ACHN (cell line): ENCODE results near the gene ATG5.
"Not testable (repeated sequence)": the region's sequence is repeated elsewhere in the genome, so short reads cannot be mapped to it uniquely, and the experiment has no call there.

ENCODE experiments used
- DNase-seq: peaks from one replicate; pipeline ENCODE4 v3.0.0-alpha.2; 2015
- in situ Hi-C: cut with HindIII; loops from 2 replicates; pipeline ENCODE4 v1.10.0; 2017; ENCODE audit warnings: low sequenced_read_pairs, low pct_ligation_motif_present, low pct_unique_long_range_greater_than_20kb

Gene ATG5

DNA sequence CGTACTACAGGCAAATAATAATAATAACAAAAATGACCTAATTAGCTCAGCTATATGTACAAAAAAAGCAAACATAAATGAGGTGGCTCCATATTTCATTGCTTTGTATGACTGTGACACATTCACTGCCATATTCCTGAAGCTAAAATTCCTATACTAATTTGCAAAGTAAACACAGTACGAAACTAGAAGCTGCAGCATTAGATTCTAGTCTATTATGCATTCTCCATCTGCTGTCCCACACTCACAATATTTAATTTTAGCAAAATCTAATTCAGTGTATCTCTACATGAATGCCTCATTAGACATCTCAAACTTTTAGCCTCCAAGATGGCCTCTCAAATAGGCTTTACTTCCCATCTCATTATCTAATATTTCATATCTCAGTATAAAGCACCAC is 55.1 kb downstream of the ATG5 start:
- in situ Hi-C loops, result no loop called here
- DNase-seq, result no peak

DNA sequence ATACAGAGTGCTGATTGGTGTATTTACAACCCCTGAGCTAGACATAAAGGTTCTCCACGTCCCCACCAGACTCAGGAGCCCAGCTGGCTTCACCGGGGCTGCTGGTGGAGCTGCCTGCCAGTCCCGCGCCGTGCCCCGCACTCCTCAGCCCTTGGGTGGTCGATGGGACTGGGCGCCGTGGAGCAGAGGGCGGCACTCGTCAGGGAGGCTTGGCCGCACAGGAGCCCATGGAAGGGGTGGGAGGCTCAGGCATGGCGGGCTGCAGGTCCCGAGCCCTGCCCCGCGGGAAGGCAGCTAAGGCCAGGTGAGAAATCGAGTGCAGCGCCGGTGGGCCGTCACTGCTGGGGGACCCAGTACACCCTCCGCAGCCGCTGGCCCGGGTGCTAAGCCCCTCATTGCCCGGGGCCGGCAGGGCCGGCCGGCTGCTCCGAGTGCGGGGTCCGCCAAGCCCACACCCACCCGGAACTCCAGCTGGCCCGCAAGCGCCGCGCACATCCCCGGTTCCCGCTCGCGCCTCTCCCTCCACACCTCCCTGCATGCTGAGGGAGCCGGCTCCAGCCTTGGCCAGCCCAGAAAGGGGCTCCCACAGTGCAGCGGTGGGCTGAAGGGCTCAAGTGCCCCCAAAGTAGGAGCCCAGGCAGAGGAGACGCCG is 56.2 kb downstream of the ATG5 start:
- in situ Hi-C loops, DNase-seq: not testable (repeated sequence)

DNA sequence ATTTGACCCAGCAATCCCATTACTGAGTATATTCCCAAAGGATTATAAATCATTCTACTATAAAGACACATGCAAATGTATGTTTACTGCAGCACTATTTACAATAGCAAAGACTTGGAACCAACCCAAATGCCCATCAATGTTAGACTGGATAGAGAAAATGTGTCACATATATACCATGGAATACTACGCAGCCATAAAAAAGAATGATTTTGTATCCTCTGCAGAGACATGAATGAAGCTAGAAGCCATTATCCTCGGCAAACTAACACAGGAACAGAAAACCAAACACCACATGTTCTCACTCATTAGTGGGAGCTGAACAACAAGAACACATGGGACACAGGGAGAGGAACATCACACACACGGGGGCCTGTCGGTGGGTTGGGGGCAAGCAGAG is 57.1 kb downstream of the ATG5 start:
- in situ Hi-C loops, DNase-seq: not testable (repeated sequence)

DNA sequence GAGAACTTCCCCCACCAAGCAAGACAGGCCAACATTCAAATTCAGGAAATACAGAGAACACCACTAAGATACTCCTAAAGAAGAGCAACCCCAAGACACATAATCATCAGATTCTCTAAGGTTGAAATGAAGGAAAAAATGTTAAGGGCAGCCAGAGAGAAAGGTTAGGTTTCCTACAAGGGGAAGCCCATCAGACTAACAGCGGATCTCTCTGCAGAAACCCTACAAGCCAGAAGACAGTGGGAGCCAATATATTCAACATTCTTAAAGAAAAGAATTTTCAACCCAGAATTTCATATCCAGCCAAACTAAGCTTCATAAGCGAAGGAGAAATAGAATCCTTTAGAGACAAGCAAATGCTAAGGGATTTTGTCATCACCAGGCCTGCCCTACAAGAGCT is 61.1 kb downstream of the ATG5 start:
- in situ Hi-C loops, DNase-seq: not testable (repeated sequence)

DNA sequence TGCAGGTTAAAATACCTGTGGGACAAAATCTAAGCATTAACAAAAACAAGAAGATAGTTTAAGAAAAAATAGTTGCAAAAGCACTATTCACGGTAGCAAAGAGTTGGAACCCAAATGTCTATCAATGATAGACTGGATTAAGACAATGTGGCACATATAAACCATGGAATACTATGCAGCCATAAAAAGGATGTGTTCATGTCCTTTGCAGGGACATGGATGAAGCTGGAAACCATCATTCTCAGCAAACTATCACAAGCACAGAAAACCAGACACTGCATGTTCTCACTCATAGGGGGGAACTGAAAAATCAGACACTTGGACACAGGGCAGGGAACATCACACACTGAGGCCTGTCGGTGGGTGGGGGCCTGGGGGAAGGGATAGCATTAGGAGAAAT is 65.8 kb downstream of the ATG5 start:
- DNase-seq, in situ Hi-C loops: not testable (repeated sequence)

DNA sequence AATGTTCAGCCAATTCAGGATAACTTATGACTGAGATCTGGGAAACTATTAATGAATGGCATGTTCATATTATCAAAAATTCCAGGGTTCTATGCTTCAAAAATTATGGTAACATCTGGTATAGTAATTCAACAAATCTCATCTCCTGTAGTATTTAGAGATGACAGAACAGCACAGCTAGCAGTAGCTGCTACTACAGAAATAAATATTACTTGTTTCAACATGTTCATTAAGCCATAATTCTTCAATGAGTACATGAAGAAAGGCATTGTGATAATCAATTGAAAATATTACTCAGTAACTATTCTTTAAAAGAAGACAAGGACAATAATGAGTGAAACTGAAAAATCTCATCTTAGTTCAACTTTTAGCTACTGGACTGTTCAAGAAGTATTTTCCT is 66.8 kb downstream of the ATG5 start:
- in situ Hi-C loops, result no loop called here
- DNase-seq, result no peak

DNA sequence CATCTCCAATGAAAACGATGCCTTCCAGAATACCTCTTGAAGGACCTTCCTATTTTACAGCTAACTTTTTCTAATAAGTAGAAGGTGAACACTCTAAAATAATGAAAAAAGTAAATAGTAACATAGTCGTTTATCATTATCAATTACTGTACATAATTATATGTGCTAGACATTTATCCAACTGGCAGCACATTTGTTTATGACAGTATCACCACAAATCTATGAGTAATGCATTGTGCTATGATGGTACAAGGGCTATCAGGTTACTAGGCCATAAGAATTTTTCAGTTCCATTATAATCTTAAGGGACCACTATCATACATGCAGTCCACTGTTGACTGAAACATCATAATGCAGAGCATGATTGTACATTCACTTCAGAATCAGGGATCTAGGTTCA is 68.4 kb downstream of the ATG5 start:
- DNase-seq, result peak; percentile 8
- in situ Hi-C loops, result no loop called here

DNA sequence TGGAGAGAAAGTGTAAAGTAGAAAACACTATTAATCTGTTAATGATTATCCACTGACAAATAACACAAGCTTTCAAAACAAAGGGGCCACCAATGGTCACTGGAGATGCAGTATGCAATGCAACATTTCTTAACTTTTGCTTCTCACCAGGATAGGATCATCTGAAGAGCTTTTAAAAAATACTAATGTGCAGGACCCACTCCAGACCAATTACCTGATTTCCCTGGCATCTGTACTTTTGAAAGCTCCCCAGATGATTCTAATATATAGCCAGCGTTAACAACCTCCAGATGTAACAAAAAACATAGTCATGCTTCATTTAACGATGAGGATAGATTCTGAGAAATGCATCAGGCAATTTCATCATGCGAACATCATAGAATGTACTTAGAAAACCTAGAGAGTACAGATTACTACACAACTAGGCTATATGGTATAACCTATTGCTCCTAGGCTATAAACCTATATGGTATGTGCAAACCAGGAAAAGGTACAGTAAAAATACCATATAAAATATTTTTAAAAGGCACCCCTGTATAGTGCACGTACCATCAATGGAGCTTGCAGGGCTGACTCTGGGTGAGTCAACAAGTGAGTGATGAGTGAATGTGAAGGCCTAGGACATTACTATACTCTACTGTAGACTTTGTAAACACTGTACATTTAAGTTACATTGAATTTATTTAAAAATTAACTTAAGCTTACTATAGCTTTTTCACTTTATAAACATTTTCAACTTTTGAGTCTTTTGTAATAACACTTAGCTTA is 69.2 kb downstream of the ATG5 start:
- in situ Hi-C loops, result no loop called here
- peak; percentile 32 for DNase-seq

DNA sequence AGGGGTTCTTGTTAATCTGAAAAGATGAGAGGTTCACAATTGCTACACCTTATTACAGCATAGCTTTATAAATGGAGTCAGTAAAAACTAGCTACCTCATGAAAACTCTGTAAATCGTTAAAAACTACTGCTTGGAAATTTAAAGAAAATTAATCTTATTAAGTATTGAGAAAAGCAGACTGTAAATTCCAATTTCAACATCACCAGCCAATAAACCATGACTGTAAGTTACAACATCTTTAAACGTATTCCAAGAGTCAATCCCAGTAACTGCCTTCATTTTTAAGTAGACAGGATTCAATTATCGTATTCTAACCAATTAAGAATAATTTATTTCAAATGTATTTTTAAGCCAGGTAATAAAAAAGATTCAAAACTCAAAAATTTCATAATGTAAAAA is 70.3 kb downstream of the ATG5 start:
- in situ Hi-C loops, result no loop called here

DNA sequence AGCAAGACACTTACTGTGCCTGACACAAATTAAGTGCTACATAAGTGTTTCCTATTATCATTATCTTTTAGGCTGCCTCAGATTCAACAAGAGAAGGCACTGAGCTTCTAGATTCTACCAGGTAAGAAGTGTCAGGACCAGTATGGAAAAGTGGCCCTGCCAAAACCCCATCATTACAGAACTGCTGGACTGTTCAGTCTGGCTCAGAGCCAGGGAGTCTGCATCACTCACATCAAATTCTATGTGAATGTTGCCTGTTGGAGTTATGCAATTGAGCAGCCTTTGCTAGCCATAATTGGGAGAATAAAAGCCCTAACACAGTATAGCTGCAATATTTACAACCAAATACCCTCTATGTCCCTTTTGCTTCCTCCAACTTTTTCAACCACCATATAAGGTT is 70.9 kb downstream of the ATG5 start:
- peak; percentile 68 for DNase-seq
- in situ Hi-C loops, result no loop called here

More for the DNA sequence above, 70.3 kb downstream of the ATG5 start:
- DNase-seq, result no peak

DNA sequence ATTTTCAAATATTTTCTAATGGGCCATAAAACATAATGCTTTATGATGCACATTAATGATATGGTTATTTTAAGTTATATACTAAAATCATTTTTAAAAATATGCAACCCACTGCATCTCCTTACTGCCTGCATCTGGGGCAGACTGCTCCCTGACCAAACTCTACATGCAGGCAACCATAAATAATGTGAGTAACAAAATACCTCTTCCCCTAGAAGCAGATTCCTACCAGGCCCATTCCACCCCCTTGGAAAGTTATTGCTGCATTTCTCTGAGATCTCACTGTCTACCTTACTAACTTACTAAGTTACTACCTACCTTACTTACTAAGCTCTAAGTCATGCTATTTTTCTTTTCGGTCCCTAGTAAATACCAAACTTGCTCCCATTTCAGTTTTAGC is 71.8 kb downstream of the ATG5 start:
- in situ Hi-C loops, result no loop called here
- peak; percentile 33 for DNase-seq

DNA sequence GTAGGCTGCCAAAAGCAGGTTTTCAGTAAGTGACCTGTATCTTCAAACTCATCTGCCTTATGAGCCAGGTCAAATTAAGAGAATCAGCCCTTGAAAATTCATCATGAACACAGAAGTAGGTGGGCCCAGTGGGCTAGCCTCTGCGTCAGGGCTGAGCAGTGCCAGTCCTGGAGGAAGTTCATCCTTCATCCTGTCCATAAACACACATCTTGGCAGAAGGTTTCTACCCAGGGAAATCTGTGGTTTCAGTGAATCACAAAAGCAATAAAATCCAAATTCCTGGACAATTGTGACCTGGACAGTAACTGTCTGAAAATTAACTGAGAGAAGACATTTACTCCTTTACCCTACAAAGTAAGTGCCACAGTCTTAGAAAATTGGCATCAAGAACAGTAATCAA is 72.4 kb downstream of the ATG5 start:
- DNase-seq, result peak; percentile 78
- in situ Hi-C loops, result no loop called here

DNA sequence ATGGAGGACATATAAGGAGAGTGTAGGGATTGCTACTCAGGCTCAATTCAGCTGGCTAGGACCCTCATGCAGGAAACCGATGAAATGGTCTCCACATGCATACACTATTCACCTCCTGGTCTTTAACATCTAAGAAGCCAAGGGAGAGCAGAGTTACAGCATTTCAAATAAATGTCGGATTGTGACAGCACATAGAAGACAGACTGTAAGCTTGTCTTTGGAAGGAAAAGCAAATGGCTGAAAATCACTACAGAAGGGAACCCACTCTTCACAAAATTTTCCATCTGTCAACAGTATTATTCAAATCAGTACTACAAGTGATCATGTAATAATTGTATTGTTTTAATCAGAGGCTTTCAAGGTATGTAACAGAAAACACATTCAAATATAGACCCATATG is 72.9 kb downstream of the ATG5 start:
- DNase-seq, result no peak
- in situ Hi-C loops, result no loop called here

DNA sequence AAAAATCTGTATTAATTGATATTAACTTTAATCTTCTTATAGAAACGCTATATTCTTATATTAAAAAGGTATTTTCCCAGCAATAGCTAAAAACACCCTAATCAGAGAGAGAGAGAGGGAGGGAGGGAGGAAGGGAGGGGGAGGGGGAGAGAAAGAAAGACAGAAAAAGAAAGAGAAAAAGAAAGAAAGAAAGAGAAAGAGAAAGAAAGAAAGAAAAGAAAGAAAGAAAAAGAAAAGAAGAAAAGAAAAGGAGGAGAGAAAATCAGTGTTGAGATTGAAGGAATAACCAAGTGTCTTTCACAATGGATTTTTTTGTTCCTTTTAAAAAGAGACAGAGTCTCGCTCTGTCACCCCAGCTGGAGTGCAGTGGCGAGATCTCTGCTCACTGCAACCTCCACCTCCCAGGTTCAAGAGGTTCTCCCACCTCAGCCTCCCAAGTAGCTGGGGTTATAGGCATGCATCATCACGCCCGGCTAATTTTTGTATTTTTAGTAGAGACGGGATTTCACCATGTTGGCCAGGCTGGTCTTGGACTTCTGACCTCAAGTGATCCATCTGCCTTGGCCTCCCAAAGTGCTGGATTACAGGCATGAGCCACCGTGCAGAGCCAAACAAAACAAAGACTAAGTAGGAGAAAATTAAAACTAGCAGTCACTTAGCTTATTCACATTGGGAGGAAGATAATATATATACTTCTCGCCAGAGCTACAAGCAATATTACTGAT is 73.9 kb downstream of the ATG5 start:
- in situ Hi-C loops, DNase-seq: not testable (repeated sequence)

DNA sequence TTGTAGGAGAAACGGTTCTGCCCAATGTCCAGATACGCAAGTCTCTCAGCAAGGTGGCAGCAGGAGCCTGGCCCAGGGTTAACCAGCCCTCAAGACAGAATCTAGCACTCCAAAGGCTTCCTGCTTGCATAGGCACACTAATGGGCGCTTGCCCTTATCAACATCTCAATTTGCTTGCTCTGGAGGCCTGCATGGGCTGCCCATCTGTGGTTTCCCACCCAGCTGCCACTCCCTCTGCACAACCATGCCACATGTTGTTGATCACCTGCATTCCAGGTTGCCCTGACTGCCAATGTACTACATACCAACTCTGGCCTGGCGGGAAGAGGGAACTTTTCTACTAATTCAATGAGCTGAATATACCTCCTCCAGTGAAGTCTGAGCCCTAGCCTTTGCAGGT is 74.6 kb downstream of the ATG5 start:
- no peak for DNase-seq
- in situ Hi-C loops, result no loop called here

DNA sequence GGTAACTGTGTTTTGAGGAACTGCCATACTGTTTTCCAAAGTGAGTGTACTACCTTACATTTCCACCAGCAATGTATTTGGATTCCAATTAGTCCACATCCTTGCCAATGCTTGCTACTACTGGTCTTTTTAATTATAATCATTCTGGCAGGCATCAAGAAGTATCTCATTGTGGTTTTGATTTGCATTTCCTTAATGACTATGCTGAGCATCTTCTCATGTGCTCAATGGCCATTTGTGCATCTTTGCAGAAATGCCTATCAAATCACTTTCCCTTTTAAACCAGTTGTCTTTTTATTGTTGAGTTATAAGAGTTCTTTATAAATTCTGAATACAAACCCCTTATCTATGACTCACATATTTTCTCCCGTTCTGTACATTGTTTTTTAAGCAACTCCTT is 75.9 kb downstream of the ATG5 start:
- no peak for DNase-seq
- in situ Hi-C loops, result no loop called here

DNA sequence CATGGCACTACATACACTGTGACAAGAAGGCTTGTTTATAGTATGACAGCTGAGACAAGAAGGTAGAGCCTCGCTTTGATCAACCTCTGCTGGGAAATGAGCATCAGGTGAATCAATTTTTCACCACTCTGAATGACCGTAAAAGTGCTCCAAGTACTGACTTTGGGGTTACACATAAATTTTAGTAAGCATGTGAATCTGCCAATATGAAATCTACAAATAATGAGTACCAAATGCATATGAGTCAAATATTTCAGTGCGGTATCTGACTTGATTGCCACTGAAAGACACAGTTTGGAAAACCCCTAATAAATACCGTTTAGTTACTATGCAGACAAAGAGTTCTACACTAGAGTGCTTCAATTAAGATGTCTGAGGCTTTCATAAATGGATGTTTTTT is 77.8 kb downstream of the ATG5 start:
- DNase-seq, result no peak
- in situ Hi-C loops, result no loop called here

DNA sequence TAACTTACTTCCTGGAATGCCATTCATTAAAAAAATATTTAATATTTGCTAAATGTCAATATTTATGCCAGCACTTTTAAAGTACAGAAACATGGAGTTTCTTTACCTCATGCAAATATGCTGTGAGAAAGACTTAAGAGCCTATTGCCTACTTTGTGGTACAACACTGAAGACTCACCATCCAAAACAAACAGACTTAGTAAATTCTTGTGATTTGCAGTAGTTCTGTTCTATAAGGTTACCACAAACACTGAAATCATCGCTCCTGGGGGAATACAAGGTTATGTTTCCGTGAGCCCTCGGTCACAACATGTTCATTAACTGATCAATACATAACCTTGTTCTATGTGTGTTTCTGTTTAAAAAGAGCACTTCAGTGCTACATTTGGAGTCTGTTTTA is 78.3 kb downstream of the ATG5 start:
- no peak for DNase-seq
- in situ Hi-C loops, result no loop called here

DNA sequence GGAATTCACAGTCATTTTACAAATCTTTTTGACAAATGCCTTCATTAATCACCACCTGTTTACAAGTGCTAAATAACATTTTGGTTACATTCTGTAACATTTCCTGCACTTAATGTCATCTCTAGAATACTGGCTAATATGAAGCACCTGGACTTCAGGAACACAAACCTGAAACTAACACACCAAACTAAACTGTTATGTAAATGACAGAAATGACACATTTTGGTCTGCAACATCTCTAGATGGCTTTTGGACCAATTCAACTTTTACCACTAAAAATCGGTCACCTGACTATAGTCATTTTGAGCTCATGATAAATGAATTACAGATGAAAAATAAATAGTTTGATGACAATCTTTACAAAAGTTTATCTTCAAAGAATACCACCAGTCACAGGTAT is 80.6 kb downstream of the ATG5 start:
- in situ Hi-C loops, result no loop called here
- no peak for DNase-seq

DNA sequence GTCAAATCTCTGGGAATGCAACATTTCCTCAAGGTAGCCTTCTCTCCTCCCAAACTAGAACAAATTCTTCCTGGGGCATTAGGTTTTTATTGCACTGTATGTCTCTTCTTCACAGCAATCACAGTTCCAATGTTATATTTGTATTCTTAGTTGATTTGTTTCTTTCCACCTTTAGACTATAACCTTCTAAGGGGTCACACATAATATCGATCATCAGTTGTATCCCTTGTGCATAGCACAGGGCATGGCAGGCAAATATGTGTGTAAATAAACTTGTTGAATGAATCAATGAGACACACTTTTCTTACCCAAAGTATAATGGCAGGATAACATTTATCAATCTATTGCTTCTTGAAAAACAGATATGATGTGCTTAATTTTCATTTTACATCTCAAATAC is 81.0 kb downstream of the ATG5 start:
- no peak for DNase-seq
- in situ Hi-C loops, result no loop called here
